C4-2B (cell line): ENCODE results near the gene NEGR1.

Source experiments
- CTCF ChIP-seq: fragments of 450-650 bp; conservative IDR thresholded peaks from 2 replicates; pipeline ENCODE4 v1.5.1; 2017; ENCODE audit warnings: mild to moderate bottlenecking
- ZFX ChIP-seq: fragments of 450-650 bp; IDR thresholded peaks from 2 replicates; pipeline ENCODE4 v1.6.1; 2017

GRCh38 chr1:71589005-71589404 is 693.3 kb downstream of the NEGR1 start:
- TF ChIP-seq CTCF (no peak), ZFX (no peak)
